Activated CD4-positive, alpha-beta T cell treated with anti-CD3 and anti-CD28 coated beads, Interleukin-2, amount 10 ng/mL, durations not matched to agents 7 days and 5 days (primary cell): ENCODE results near the gene LRRC43. TPM values are rescaled to one million over a fixed set of nuclear protein-coding genes. Genes with fewer than 3 reads are reported as not detected.
"Not testable (repeated sequence)": the region's sequence is repeated elsewhere in the genome, so short reads cannot be mapped to it uniquely, and the experiment has no call there.

Experiments
- CTCF ChIA-PET: fragments of 350-600 bp; sonication (Branson Sonifier 250); formaldehyde crosslinking; loops from one replicate; lab custom pipeline; 2021; ENCODE audit warnings: antibody characterized with exemption; lab: Charles Lee
- POLR2A ChIA-PET: fragments of 350-600 bp; sonication (Branson Sonifier 250); formaldehyde crosslinking; loops from one replicate; lab custom pipeline; 2021; ENCODE audit warnings: antibody characterized with exemption; lab: Charles Lee
- DNase-seq: peaks from one replicate; pipeline ENCODE4 v3.0.0-alpha.2; 2020
- H3K27ac Mint-ChIP-seq: one replicate; pipeline ENCODE4 v1.8.0; 2021; ENCODE audit warnings: mild to moderate bottlenecking, moderate library complexity, mixed read lengths
- H3K27me3 Mint-ChIP-seq: one replicate; pipeline ENCODE4 v1.8.0; 2021; ENCODE audit warnings: mixed read lengths
- H3K36me3 Mint-ChIP-seq: one replicate; pipeline ENCODE4 v1.8.0; 2021; ENCODE audit warnings: low read depth, mixed read lengths
- H3K4me1 Mint-ChIP-seq: one replicate; pipeline ENCODE4 v1.8.0; 2021; ENCODE audit warnings: mixed read lengths
- H3K4me3 Mint-ChIP-seq: one replicate; pipeline ENCODE4 v1.8.0; 2021; ENCODE audit warnings: mild to moderate bottlenecking, moderate library complexity, mixed read lengths
- H3K9me3 Mint-ChIP-seq: one replicate; pipeline ENCODE4 v1.8.0; 2021; ENCODE audit warnings: mixed read lengths
- total RNA-seq, 2 experiments: library from RNA; stranded (reverse); gene quantifications; one replicate each; pipeline ENCODE4 v1.2.3, GENCODE V29; 2021

The LRRC43 gene
- total RNA-seq, 2 experiments from 2014 or later = not detected

GRCh38 chr12:122162976-122163375 is 19.9 kb upstream of the LRRC43 start:
- Mint-ChIP-seq H3K36me3 (no peaks in the 10 kb centered on the region), H3K4me1 (peaks cover 27% of the 10 kb centered on the region), H3K27me3 (no peaks in the 10 kb centered on the region), H3K4me3 (peak overlapping the region; percentile 27), H3K9me3 (no peaks in the 10 kb centered on the region), H3K27ac (no peak overlapping the region)
- CTCF ChIA-PET = no interaction called here
- POLR2A ChIA-PET = no interaction called here
- no peak for DNase-seq

GRCh38 chr12:122166422-122167349 is 16.2 kb upstream of the LRRC43 start:
- ChIA-PET POLR2A (interaction anchor here (0.6 kb wide), 1 partner anchor 59 kb away, joined by 5 read pairs; no protein-coding TSS in a partner anchor), CTCF (interaction anchor here (0.8 to 1.5 kb wide), 2 partner anchors 24 to 372 kb away, joined by 3 to 6 read pairs; no protein-coding TSS in a partner anchor)
- Mint-ChIP-seq H3K9me3 (no peaks in the 10 kb centered on the region), H3K27ac (no peak overlapping the region), H3K4me1 (peaks cover 21% of the 10 kb centered on the region), H3K4me3 (no peak overlapping the region), H3K27me3 (peaks cover 5% of the 10 kb centered on the region), H3K36me3 (no peaks in the 10 kb centered on the region)
- DNase-seq = peak; percentile 18

GRCh38 chr12:122167356-122167925 is 15.5 kb upstream of the LRRC43 start:
- CTCF ChIA-PET = interaction anchor here (1.5 kb wide), 1 partner anchor 23 kb away, joined by 6 read pairs; no protein-coding TSS in a partner anchor
- no peak for DNase-seq
- POLR2A ChIA-PET = no interaction called here
- H3K36me3 Mint-ChIP-seq = no peaks in the 10 kb centered on the region
- no peak overlapping the region for H3K4me3 Mint-ChIP-seq
- no peak overlapping the region for H3K27ac Mint-ChIP-seq
- H3K27me3 Mint-ChIP-seq = peaks cover 5% of the 10 kb centered on the region
- no peaks in the 10 kb centered on the region for H3K9me3 Mint-ChIP-seq
- peaks cover 13% of the 10 kb centered on the region for H3K4me1 Mint-ChIP-seq

- Mint-ChIP-seq H3K27ac (no peak overlapping the region), H3K27me3 (peaks cover 5% of the 10 kb centered on the region), H3K4me3 (no peak overlapping the region), H3K4me1 (peaks cover 8% of the 10 kb centered on the region), H3K36me3 (no peaks in the 10 kb centered on the region), H3K9me3 (no peaks in the 10 kb centered on the region)
- ChIA-PET POLR2A (no interaction called here), CTCF (interaction anchor here (0.6 kb wide), 1 partner anchor 100 kb away, joined by 3 read pairs; no protein-coding TSS in a partner anchor)
- no peak for DNase-seq
Observed at GRCh38 chr12:122168492-122168891, 14.4 kb upstream of the LRRC43 start.

- no peaks in the 10 kb centered on the region for H3K9me3 Mint-ChIP-seq
- H3K4me3 Mint-ChIP-seq = no peak overlapping the region
- CTCF ChIA-PET = interaction anchor here (1.0 to 2.5 kb wide), 2 partner anchors 20 to 34 kb away, joined by 3 to 8 read pairs; no protein-coding TSS in a partner anchor
- H3K27ac Mint-ChIP-seq = no peak overlapping the region
- no peaks in the 10 kb centered on the region for H3K36me3 Mint-ChIP-seq
- H3K4me1 Mint-ChIP-seq = peaks cover 8% of the 10 kb centered on the region
- no peak for DNase-seq
- peaks cover 5% of the 10 kb centered on the region for H3K27me3 Mint-ChIP-seq
- POLR2A ChIA-PET = no interaction called here
Observed at GRCh38 chr12:122171399-122171798, 11.5 kb upstream of the LRRC43 start.

- Mint-ChIP-seq H3K27me3 (peaks cover 5% of the 10 kb centered on the region), H3K27ac (no peak overlapping the region), H3K4me1 (peaks cover 1% of the 10 kb centered on the region), H3K36me3 (no peaks in the 10 kb centered on the region), H3K4me3 (no peak overlapping the region), H3K9me3 (no peaks in the 10 kb centered on the region)
- POLR2A ChIA-PET = no interaction called here
- no peak for DNase-seq
- CTCF ChIA-PET = interaction anchor here (1.0 to 2.5 kb wide), 3 partner anchors 19 to 150 kb away, joined by 3 to 8 read pairs (median 3); no protein-coding TSS in a partner anchor
Observed at GRCh38 chr12:122172262-122172939, 10.5 kb upstream of the LRRC43 start.

GRCh38 chr12:122174155-122174845 is 8.6 kb upstream of the LRRC43 start, which contains the start of gene IL31:
Gene IL31, minus strand, starts transcription at chr12:122174221. Its CDS starts 49 bp downstream, at chr12:122174172.
- Mint-ChIP-seq H3K27me3 (no peaks in the 10 kb centered on the region), H3K4me3 (no peak within 1 kb of the TSS), H3K27ac (peak within 1 kb of the TSS; percentile 19), H3K4me1 (no peaks in the 10 kb centered on the region), H3K9me3 (no peaks in the 10 kb centered on the region), H3K36me3 (no peaks in the 10 kb centered on the region)
- POLR2A ChIA-PET = no interaction called here
- CTCF ChIA-PET = no interaction called here
- DNase-seq = no peak

GRCh38 chr12:122176473-122176872 is 6.5 kb upstream of the LRRC43 start:
- H3K4me3 Mint-ChIP-seq, H3K36me3 Mint-ChIP-seq, H3K27me3 Mint-ChIP-seq, H3K4me1 Mint-ChIP-seq, CTCF ChIA-PET, POLR2A ChIA-PET, DNase-seq, H3K27ac Mint-ChIP-seq, H3K9me3 Mint-ChIP-seq: not testable (repeated sequence)

- CTCF ChIA-PET = interaction anchor here (1.3 to 1.8 kb wide), 2 partner anchors 10 to 22 kb away, joined by 5 to 6 read pairs; no protein-coding TSS in a partner anchor
- Mint-ChIP-seq H3K36me3 (no peaks in the 10 kb centered on the region), H3K27ac (no peak overlapping the region), H3K4me3 (peak overlapping the region; percentile 25), H3K9me3 (no peaks in the 10 kb centered on the region), H3K4me1 (peaks cover 14% of the 10 kb centered on the region), H3K27me3 (peaks cover 11% of the 10 kb centered on the region)
- no peak for DNase-seq
- POLR2A ChIA-PET = interaction anchor here (0.5 kb wide), 1 partner anchor 42 kb away, joined by 3 read pairs; no protein-coding TSS in a partner anchor
Observed at GRCh38 chr12:122183588-122183940, 641 bp downstream of the LRRC43 start.

- Mint-ChIP-seq H3K27me3 (peaks cover 11% of the 10 kb centered on the region), H3K9me3 (no peaks in the 10 kb centered on the region), H3K36me3 (no peaks in the 10 kb centered on the region), H3K4me1 (peaks cover 14% of the 10 kb centered on the region), H3K4me3 (peak overlapping the region; percentile 13), H3K27ac (no peak overlapping the region)
- ChIA-PET CTCF (no interaction called here), POLR2A (interaction anchor here (0.6 kb wide), 1 partner anchor 781 kb away, joined by 3 read pairs; no protein-coding TSS in a partner anchor)
- DNase-seq = no peak
Observed at GRCh38 chr12:122184517-122184916, 1.6 kb downstream of the LRRC43 start.

- DNase-seq = no peak
- POLR2A ChIA-PET = no interaction called here
- H3K4me3 Mint-ChIP-seq = no peak overlapping the region
- peaks cover 9% of the 10 kb centered on the region for H3K27me3 Mint-ChIP-seq
- CTCF ChIA-PET = no interaction called here
- H3K9me3 Mint-ChIP-seq = no peaks in the 10 kb centered on the region
- no peak overlapping the region for H3K27ac Mint-ChIP-seq
- no peaks in the 10 kb centered on the region for H3K36me3 Mint-ChIP-seq
- H3K4me1 Mint-ChIP-seq = peaks cover 12% of the 10 kb centered on the region
Observed at GRCh38 chr12:122185079-122185478, 2.2 kb downstream of the LRRC43 start.

- H3K27ac Mint-ChIP-seq = no peak overlapping the region
- H3K4me3 Mint-ChIP-seq = no peak overlapping the region
- no peaks in the 10 kb centered on the region for H3K36me3 Mint-ChIP-seq
- H3K9me3 Mint-ChIP-seq = no peaks in the 10 kb centered on the region
- peaks cover 9% of the 10 kb centered on the region for H3K27me3 Mint-ChIP-seq
- no peak for DNase-seq
- POLR2A ChIA-PET = no interaction called here
- CTCF ChIA-PET = no interaction called here
- peaks cover 12% of the 10 kb centered on the region for H3K4me1 Mint-ChIP-seq
Observed at GRCh38 chr12:122185494-122186082, 2.7 kb downstream of the LRRC43 start.
